ENCODE measurements around the gene UCP1.
"Not testable (repeated sequence)": the region's sequence is repeated elsewhere in the genome, so short reads cannot be mapped to it uniquely, and the experiment has no call there.

UCP1 gene

DNA sequence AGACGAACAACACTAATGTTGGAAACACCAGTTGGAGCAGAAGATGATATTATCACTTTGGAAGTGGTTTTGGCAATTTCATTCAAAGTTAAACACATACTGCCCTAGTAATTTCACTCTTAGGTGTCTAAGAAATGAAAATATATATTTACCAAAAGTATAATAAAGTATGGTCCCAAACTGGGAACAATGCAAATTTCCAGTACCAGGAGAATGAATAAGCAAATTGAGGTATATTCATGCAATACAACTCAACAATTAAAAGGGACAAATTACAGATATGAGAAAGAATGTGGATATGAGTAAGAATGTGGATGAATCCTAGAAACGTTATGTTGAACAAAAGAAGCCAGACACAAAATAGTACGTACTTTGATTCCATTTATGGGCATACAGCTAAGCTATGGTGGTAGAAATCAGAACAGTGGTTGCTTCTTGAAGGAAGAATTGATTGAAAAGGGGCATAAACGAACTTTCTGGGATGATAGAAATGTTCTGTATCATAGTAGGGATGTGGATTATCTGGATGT lies 34.7 kb downstream of the UCP1 start:
- DNase-seq = no peak

DNA sequence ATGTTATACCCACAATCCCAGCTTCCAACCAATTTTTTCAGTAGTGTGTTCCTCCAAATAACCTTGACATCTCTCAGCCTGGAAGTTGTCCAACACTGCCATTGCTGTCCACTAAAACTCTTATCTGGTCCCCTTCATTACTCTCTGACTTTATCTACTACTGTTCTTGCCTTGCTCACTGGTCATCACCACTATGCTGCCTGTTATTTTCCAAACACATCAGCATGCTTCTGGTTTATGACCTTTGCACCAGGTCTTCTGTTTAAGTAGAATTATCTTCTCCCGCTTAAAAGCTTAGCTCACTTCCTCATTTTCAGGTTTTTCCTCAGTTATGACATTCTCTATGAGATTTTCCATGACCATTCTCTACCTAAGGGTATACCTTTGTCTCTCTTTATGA lies 39.3 kb downstream of the UCP1 start:
- no peak for DNase-seq

DNA sequence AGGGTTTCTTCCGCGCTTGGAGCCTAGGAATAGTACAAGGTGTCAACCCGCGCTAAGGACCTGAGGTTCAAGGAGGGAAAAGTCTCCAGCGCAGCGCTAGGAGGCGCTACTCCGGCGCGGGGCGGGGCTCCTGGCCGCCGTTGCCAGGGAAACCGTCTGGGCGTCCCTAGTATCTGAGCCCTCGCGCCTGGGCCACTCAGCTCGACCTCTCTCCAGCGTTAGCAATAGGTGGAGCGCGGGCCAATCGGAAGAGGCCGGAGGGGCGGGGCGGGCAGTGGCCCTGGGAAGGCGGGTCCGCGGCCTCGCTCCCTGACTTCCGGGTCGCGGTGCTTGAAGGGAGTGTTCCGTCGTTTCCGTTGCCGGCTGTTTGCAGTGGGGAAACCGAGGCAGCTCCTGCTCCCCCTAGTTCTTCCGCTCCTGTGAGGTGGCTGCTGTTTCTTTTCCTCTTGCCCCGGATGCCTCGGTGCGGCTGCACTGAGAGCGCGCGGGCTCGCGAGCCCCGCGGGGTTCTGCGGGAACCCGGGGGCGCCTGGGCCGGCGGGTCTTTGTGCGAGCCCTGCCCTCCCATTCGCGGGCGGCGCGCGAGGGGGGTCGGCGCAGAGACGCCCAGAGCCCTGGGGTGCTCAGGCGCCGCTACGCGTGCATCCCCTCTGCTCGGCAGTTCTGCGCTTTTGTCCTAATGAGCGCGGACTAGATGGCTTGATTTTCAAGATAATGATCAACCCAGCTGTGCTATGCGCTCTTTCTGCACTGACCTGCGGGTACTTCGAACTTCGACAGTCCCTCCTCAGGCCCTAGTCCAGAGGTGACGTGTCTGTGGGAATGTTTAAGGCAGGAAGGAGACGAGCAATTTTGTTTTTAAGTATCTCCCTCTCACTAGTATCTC lies 44.7 kb downstream of the UCP1 start, which contains the start of gene ELMOD2:
ELMOD2 (plus strand) TSS at position 312 of the 886 bp plus-strand sequence. CDS start 1,261 bp downstream, outside the sequence.
- DNase-seq = peak; percentile 99

DNA sequence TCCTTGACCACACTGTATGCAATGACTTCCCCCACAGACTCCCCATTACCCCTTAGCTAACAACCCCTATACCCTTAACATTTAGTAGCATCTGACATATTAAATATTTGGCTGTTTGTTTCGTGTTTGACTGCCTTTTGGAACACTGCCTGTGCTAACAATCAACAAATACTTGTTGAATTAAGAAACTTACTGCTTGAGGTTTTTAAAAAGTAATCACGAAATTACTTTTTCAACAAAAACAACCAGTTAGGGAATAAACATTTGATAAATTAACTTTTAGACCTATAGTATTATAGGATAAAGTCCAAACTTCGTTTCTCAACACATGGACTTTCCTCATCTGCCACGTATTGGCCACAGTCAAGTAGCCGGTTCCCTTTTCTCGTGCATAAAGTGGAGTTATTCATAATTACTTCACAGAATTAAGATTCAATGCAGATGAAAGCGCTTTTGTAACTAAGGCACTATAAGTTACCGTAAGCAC lies 45.3 kb downstream of the UCP1 start:
- DNase-seq = no peak

DNA sequence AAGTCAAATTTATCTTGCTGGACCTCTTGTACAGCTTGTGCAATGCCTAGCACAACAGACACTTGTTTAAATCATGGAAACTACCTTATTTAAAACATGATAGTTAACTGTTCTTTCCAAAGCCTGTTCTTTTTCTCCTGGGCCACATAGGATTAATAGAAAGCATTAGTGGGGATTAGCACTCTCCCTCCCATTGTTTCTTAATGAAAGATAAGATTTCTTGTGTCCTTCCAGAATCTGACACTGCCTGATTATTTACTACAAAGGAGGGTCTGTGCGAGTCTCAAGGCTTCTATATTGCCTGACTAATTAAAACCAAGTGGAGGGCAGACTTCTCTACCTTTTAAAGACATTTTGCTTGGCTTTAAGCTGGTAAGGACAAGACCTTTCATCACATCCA lies 53.3 kb downstream of the UCP1 start:
- DNase-seq = no peak

DNA sequence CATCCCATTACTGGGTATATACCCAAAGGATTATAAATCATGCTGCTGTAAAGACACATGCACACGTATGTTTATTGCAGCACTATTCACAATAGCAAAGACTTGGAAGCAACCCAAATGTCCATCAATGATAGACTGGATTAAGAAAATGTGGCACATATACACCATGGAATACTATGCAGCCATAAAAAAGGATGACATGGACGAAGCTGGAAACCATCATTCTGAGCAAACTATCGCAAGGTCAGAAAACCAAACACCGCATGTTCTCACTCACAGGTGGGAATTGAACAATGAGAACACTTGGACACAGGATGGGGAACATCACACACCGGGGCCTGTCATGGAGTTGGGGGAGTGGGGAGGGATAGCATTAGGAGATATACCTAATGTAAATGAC lies 55.0 kb downstream of the UCP1 start:
- not testable (repeated sequence) for DNase-seq
